Measurements from ENCODE around the gene FCRL5. TPM values are rescaled to one million over a fixed set of nuclear protein-coding genes. Genes with fewer than 3 reads are reported as not detected.

Gene FCRL5
- total RNA-seq, 2 experiments from 2014 or later, result 44.8 to 73.5 TPM

DNA sequence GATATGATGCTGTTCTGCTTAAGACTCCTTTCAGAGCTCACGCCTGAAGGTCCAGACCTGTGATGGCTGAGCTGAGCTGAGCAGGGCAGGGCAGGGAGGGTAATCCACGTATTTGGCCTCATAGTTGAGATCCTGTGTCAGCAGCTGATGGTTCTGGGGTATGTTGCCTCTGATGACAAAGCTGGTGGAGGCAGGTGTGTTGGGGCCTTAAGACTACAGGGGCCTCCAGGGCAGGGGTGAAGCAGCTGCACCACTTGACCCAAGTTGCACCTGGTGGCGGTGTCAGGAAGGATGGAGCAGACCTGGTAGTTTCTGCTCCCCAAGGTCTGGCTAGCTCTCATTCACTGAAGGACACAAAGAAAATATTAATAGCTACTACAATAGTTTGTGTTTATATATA lies 57.0 kb downstream of the FCRL5 start:
- peak overlapping the region; percentile 18; the same call in 1 of the 2 replicates for H3K4me2 ChIP-seq (ENCODE audit: low read length)
- H3K4me3 ChIP-seq (ENCODE audit: low read depth, low read length, poor library complexity, severe bottlenecking), result no peak overlapping the region
- no peaks in the 10 kb centered on the region for H3K79me2 ChIP-seq (ENCODE audit: insufficient read depth, low read depth, low read length)
- no peaks in the 10 kb centered on the region for H3K9me2 ChIP-seq (ENCODE audit: insufficient read depth, low read length)
- peaks cover 30% of the 10 kb centered on the region for H3K4me1 ChIP-seq (ENCODE audit: insufficient read depth, low read length, poor library complexity, severe bottlenecking)
- no peak overlapping the region for H3K27ac ChIP-seq (ENCODE audit: low read depth, low read length, poor library complexity, severe bottlenecking)
- H3K9me3 ChIP-seq (ENCODE audit: low read length), result peaks cover 14% of the 10 kb centered on the region; the same call in 1 of the 2 replicates
- TF ChIP-seq, protein P1, sequence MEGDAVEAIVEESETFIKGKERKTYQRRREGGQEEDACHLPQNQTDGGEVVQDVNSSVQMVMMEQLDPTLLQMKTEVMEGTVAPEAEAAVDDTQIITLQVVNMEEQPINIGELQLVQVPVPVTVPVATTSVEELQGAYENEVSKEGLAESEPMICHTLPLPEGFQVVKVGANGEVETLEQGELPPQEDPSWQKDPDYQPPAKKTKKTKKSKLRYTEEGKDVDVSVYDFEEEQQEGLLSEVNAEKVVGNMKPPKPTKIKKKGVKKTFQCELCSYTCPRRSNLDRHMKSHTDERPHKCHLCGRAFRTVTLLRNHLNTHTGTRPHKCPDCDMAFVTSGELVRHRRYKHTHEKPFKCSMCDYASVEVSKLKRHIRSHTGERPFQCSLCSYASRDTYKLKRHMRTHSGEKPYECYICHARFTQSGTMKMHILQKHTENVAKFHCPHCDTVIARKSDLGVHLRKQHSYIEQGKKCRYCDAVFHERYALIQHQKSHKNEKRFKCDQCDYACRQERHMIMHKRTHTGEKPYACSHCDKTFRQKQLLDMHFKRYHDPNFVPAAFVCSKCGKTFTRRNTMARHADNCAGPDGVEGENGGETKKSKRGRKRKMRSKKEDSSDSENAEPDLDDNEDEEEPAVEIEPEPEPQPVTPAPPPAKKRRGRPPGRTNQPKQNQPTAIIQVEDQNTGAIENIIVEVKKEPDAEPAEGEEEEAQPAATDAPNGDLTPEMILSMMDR (conservative IDR thresholded peaks at IDR 0.05; ENCODE audit: low read length), result no peak
- no peak for TF ChIP-seq EZH2phosphoT487 (IDR thresholded peaks at IDR 0.05; ENCODE audit: borderline replicate concordance, low read depth, low read length)
- CTCF ChIA-PET (ENCODE audit: unreplicated experiment), result interaction anchor here (0.9 to 1.4 kb wide), 3 partner anchors 14 to 86 kb away, joined by 3 read pairs; partner anchors contain the start of gene FCRL5
- intact Hi-C loops (cut with micrococcal nuclease; ENCODE audit: unreplicated experiment), result loop anchor here (5.0 to 10.0 kb wide), 2 partner anchors 277 to 320 kb away; no protein-coding TSS in a partner anchor
- BruUV-seq (replicated peaks), result no TSS peak
- POLR2A ChIA-PET, result interaction anchor here (1.0 to 1.4 kb wide), 2 partner anchors 74 to 77 kb away, joined by 3 to 4 read pairs; no protein-coding TSS in a partner anchor
- peak; percentile 77 for DNase-seq (ENCODE audit: low spot score)
- H2AFZ ChIP-seq (ENCODE audit: low read length), result no peak overlapping the region
- H3K36me3 ChIP-seq (ENCODE audit: insufficient read depth, low read length), result no peaks in the 10 kb centered on the region; the same call in 1 of the 2 replicates
- H4K20me1 ChIP-seq (ENCODE audit: insufficient read depth, low read length), result no peaks in the 10 kb centered on the region

DNA sequence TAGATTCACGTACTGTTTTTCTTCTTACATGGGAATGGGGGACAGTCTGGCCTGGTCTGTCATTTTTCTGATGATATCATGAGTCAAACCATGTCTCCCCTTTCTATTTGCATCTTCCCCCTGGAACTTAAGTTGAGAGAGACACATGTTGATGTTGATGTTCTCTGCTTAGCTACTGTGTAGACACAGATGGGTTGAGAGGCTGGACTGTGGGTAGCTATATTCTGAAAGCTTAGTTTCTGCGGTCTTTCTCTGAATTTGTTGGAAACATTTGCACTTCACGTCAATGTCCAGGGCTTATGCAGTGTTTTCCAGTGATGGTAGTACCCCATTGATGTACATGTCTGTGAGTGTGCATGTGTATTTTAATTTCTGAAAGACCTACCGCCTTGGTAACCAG lies 58.2 kb downstream of the FCRL5 start:
- H3K27ac ChIP-seq (ENCODE audit: low read depth, low read length, poor library complexity, severe bottlenecking), result no peak overlapping the region
- peaks cover 5% of the 10 kb centered on the region; the same call in 1 of the 2 replicates for H3K9me3 ChIP-seq (ENCODE audit: low read length)
- no peaks in the 10 kb centered on the region for H3K79me2 ChIP-seq (ENCODE audit: insufficient read depth, low read depth, low read length)
- H3K9me2 ChIP-seq (ENCODE audit: insufficient read depth, low read length), result no peaks in the 10 kb centered on the region
- ChIA-PET CTCF (ENCODE audit: unreplicated experiment) (no interaction called here), POLR2A (no interaction called here)
- H3K36me3 ChIP-seq (ENCODE audit: insufficient read depth, low read length), result no peaks in the 10 kb centered on the region; the same call in 1 of the 2 replicates
- DNase-seq (ENCODE audit: low spot score), result no peak
- BruUV-seq (replicated peaks), result no TSS peak
- TF ChIP-seq, protein P1 (conservative IDR thresholded peaks at IDR 0.05; ENCODE audit: low read length), result no peak
- TF ChIP-seq EZH2phosphoT487 (IDR thresholded peaks at IDR 0.05; ENCODE audit: borderline replicate concordance, low read depth, low read length), result no peak
- H2AFZ ChIP-seq (ENCODE audit: low read length), result no peak overlapping the region
- no peaks in the 10 kb centered on the region for H4K20me1 ChIP-seq (ENCODE audit: insufficient read depth, low read length)
- no peak overlapping the region for H3K4me2 ChIP-seq (ENCODE audit: low read length)
- H3K4me3 ChIP-seq (ENCODE audit: low read depth, low read length, poor library complexity, severe bottlenecking), result no peak overlapping the region
- H3K4me1 ChIP-seq (ENCODE audit: insufficient read depth, low read length, poor library complexity, severe bottlenecking), result peaks cover 30% of the 10 kb centered on the region
- intact Hi-C loops (cut with micrococcal nuclease; ENCODE audit: unreplicated experiment), result loop anchor here (5.0 to 10.0 kb wide), 2 partner anchors 319 to 453 kb away; no protein-coding TSS in a partner anchor

DNA sequence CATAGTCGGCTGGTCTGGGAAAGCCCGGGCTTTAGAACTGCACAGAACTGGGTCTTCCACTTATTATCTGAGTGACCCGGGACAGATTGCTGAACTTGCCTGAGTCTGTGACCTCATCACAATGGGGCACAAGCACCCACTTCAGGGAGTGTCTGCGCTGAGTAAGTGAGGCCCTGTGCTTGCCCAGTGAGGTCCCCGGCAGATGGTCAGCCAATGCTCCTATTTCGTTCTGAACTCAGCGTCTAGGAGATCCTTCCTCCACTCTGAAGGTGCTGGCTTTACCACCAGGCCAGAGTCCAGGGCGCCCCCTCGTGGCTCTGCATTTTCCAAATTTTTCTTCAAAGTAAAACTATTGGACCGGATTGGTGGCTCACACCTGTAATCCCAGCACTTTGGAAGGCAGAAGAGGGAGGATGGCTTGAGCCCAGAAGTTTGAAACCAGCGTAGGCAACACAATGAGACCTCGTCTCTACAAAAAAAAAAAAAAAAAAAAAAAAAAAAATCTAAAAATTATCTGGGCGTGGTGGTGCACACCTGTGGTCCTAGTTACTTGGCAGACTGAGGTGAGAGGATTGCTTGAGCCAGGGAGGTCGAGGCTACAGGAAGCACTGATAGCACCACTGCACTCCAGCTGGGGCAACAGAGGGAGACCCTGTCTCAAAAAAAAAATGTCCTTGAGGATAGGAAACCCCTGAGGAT lies 61.7 kb downstream of the FCRL5 start:
- H3K4me2 ChIP-seq (ENCODE audit: low read length), result no peak overlapping the region
- H2AFZ ChIP-seq (ENCODE audit: low read length), result no peak overlapping the region
- POLR2A ChIA-PET, result no interaction called here
- no peaks in the 10 kb centered on the region for H3K9me3 ChIP-seq (ENCODE audit: low read length)
- no peaks in the 10 kb centered on the region for H4K20me1 ChIP-seq (ENCODE audit: insufficient read depth, low read length)
- H3K27ac ChIP-seq (ENCODE audit: low read depth, low read length, poor library complexity, severe bottlenecking), result no peak overlapping the region
- no peak overlapping the region for H3K4me3 ChIP-seq (ENCODE audit: low read depth, low read length, poor library complexity, severe bottlenecking)
- H3K9me2 ChIP-seq (ENCODE audit: insufficient read depth, low read length), result no peaks in the 10 kb centered on the region
- CTCF ChIA-PET (ENCODE audit: unreplicated experiment), result no interaction called here
- no TSS peak for BruUV-seq (replicated peaks)
- no peaks in the 10 kb centered on the region for H3K79me2 ChIP-seq (ENCODE audit: insufficient read depth, low read depth, low read length)
- H3K4me1 ChIP-seq (ENCODE audit: insufficient read depth, low read length, poor library complexity, severe bottlenecking), result peaks cover 11% of the 10 kb centered on the region
- TF ChIP-seq EZH2phosphoT487 (IDR thresholded peaks at IDR 0.05; ENCODE audit: borderline replicate concordance, low read depth, low read length), result no peak
- TF ChIP-seq, protein P1 (conservative IDR thresholded peaks at IDR 0.05; ENCODE audit: low read length), result peak; percentile 80
- peak; percentile 73 for DNase-seq (ENCODE audit: low spot score)
- no peaks in the 10 kb centered on the region for H3K36me3 ChIP-seq (ENCODE audit: insufficient read depth, low read length)
- intact Hi-C loops (cut with micrococcal nuclease; ENCODE audit: unreplicated experiment), result loop anchor here (1.0 to 10.0 kb wide), 3 partner anchors 113 to 457 kb away; no protein-coding TSS in a partner anchor

All from OCI-LY7 (cell line).